GM06990 (cell line): ENCODE results near the gene FAM53B.

Experiments
- DNase-seq: peaks from one replicate; pipeline ENCODE4 v3.0.0-alpha.2; 2011; ENCODE audit not compliant: insufficient read length; ENCODE audit errors: extremely low read depth
- H3K27me3 ChIP-seq: replicated peaks from 2 replicates; pipeline ENCODE4 v1.6.0; 2011; ENCODE audit warnings: low read length; ENCODE audit not compliant: control insufficient read depth, insufficient read depth
- H3K36me3 ChIP-seq: 2 replicates; pipeline ENCODE4 v1.5.1; 2011; ENCODE audit warnings: low read length; ENCODE audit not compliant: control insufficient read depth, insufficient read depth
- H3K4me3 ChIP-seq: replicated peaks from 2 replicates; pipeline ENCODE4 v1.5.1; 2011; ENCODE audit warnings: low read depth, mild to moderate bottlenecking, control low read depth, low read length
- CTCF ChIP-seq: IDR thresholded peaks from 2 replicates; pipeline ENCODE4 v1.5.1; 2011; ENCODE audit warnings: low read length, control low read depth, mild to moderate bottlenecking, inconsistent platforms; ENCODE audit not compliant: insufficient read depth, poor library complexity, severe bottlenecking

Gene FAM53B

GRCh38 chr10:124619802-124620490 is 124.2 kb downstream of the FAM53B start:
- peaks cover 9% of the 10 kb centered on the region for H3K36me3 ChIP-seq
- no peak for TF ChIP-seq CTCF
- DNase-seq: peak; percentile 48
- H3K27me3 ChIP-seq: no peaks in the 10 kb centered on the region
- peak overlapping the region; percentile 33 for H3K4me3 ChIP-seq

- Histone ChIP-seq H3K36me3 (peaks cover 8% of the 10 kb centered on the region), H3K27me3 (no peaks in the 10 kb centered on the region), H3K4me3 (peak overlapping the region; percentile 33)
- no peak for TF ChIP-seq CTCF
- DNase-seq: peak; percentile 47
These were observed 125.0 kb downstream of the FAM53B start for GRCh38 chr10:124619195-124619594.

- no peak overlapping the region for H3K4me3 ChIP-seq
- H3K36me3 ChIP-seq: peaks cover 7% of the 10 kb centered on the region
- DNase-seq: no peak
- H3K27me3 ChIP-seq: no peaks in the 10 kb centered on the region
- no peak for TF ChIP-seq CTCF
These were observed 125.6 kb downstream of the FAM53B start for GRCh38 chr10:124618470-124619073.

- no peak overlapping the region for H3K4me3 ChIP-seq
- no peak for DNase-seq
- H3K27me3 ChIP-seq: no peaks in the 10 kb centered on the region
- TF ChIP-seq CTCF: no peak
- peaks cover 2% of the 10 kb centered on the region for H3K36me3 ChIP-seq
These were observed 127.4 kb downstream of the FAM53B start for GRCh38 chr10:124616836-124617130.

GRCh38 chr10:124616040-124616835 is 127.9 kb downstream of the FAM53B start:
- no peaks in the 10 kb centered on the region for H3K27me3 ChIP-seq
- DNase-seq: no peak
- H3K36me3 ChIP-seq: peaks cover 2% of the 10 kb centered on the region
- no peak for TF ChIP-seq CTCF
- H3K4me3 ChIP-seq: no peak overlapping the region
